Keratinocyte (primary cell): Measurements from ENCODE around the gene DBNDD1. TPM values are rescaled to one million over a fixed set of nuclear protein-coding genes. Genes with fewer than 3 reads are reported as not detected.

Experiments used
- DNase-seq: peaks from one replicate; pipeline ENCODE4 v3.0.0-alpha.2; 2011; ENCODE audit warnings: low read depth, missing footprints, low spot score
- FAIRE-seq: peaks from 2 replicates; lab custom pipeline; 2011; peaks lifted over from hg19 to GRCh38; lab: Jason Lieb, UNC
- H2AFZ ChIP-seq: 2 replicates; pipeline ENCODE4 v1.6.0; 2012; ENCODE audit warnings: low read length, control low read depth, inconsistent platforms; ENCODE audit not compliant: control insufficient read depth
- H3K27ac ChIP-seq: 2 replicates; pipeline ENCODE4 v1.5.1; 2011; ENCODE audit warnings: low read length; ENCODE audit not compliant: control insufficient read depth, insufficient read depth
- H3K27me3 ChIP-seq: 3 replicates; pipeline ENCODE4 v1.6.0; 2011; ENCODE audit warnings: low read length; ENCODE audit not compliant: control insufficient read depth, insufficient read depth; ENCODE audit errors: extremely low read depth
- H3K36me3 ChIP-seq, 2 experiments: 2 replicates in 1 of 2; 3 replicates in 1 of 2; pipeline ENCODE4 v1.5.1; 2011; ENCODE audit warnings: low read length in 2 of 2, mild to moderate bottlenecking in 1 of 2; ENCODE audit not compliant: control insufficient read depth in 2 of 2, insufficient read depth in 2 of 2; ENCODE audit errors: extremely low read depth in 1 of 2
- H3K4me1 ChIP-seq: 3 replicates; pipeline ENCODE4 v1.5.1; 2011; ENCODE audit warnings: low read length; ENCODE audit not compliant: control insufficient read depth, insufficient read depth; ENCODE audit errors: extremely low read depth
- H3K4me2 ChIP-seq: 3 replicates; pipeline ENCODE4 v1.6.0; 2011; ENCODE audit warnings: low read depth, low read length; ENCODE audit not compliant: control insufficient read depth, insufficient read depth; ENCODE audit errors: extremely low read depth
- H3K4me3 ChIP-seq, 3 experiments: fragments of 200-600 bp in 1 of 3; sonication (generic) in 1 of 3; 2 replicates in 2 of 3; 3 replicates in 1 of 3; pipeline ENCODE4 v1.5.1; 2011 to 2016; ENCODE audit warnings: low read length in 3 of 3, mild to moderate bottlenecking in 3 of 3, control low read depth in 2 of 3, inconsistent platforms in 1 of 3, low read depth in 1 of 3, mixed read lengths in 1 of 3, mixed run types in 1 of 3, moderate library complexity in 1 of 3; ENCODE audit not compliant: control insufficient read depth in 2 of 3, insufficient read depth in 2 of 3; ENCODE audit errors: extremely low read depth in 1 of 3
- H3K79me2 ChIP-seq: 2 replicates; pipeline ENCODE4 v1.6.0; 2012; ENCODE audit warnings: low read length; ENCODE audit not compliant: control insufficient read depth, insufficient read depth
- H3K9ac ChIP-seq: 3 replicates; pipeline ENCODE4 v1.6.0; 2011; ENCODE audit warnings: low read length; ENCODE audit not compliant: control insufficient read depth, insufficient read depth; ENCODE audit errors: extremely low read depth
- H3K9me1 ChIP-seq: 3 replicates; pipeline ENCODE4 v1.6.0; 2011; ENCODE audit warnings: low read length; ENCODE audit not compliant: control insufficient read depth, insufficient read depth; ENCODE audit errors: extremely low read depth
- H3K9me3 ChIP-seq: 2 replicates; pipeline ENCODE4 v1.5.1; 2012; ENCODE audit warnings: low read depth, low read length; ENCODE audit not compliant: control insufficient read depth
- H4K20me1 ChIP-seq: 3 replicates; pipeline ENCODE4 v1.6.0; 2011; ENCODE audit warnings: low read length; ENCODE audit not compliant: control insufficient read depth, insufficient read depth; ENCODE audit errors: extremely low read depth
- CTCF ChIP-seq, 3 experiments: IDR thresholded peaks in 1 of 3; conservative IDR thresholded peaks in 1 of 3; optimal IDR thresholded peaks in 1 of 3; 2 replicates in 2 of 3; 3 replicates in 1 of 3; pipeline versions ENCODE3 to v1.5.1; 2011; ENCODE audit warnings: low read length in 3 of 3, mild to moderate bottlenecking in 3 of 3, moderate library complexity in 2 of 3, control low read depth in 1 of 3, inconsistent platforms in 1 of 3; ENCODE audit not compliant: insufficient read depth in 2 of 3; ENCODE audit errors: extremely low read depth in 1 of 3
- EZH2 ChIP-seq: IDR thresholded peaks from one replicate; pipeline ENCODE4 v1.6.1; 2012; ENCODE audit warnings: inconsistent platforms, mild to moderate bottlenecking, low read length, moderate library complexity
- dilution Hi-C: fragments of 300-500 bp; cut with MboI; formaldehyde crosslinking; loops from one replicate; pipeline ENCODE4 v1.7.0; 2020; ENCODE audit warnings: low sequenced_read_pairs; ENCODE audit not compliant: extremely low pct_ligation_motif_present
- polyA plus RNA-seq, 5 experiments: library from polyadenylated mRNA; depleted of rRNA in 3 of 5; stranded (reverse) in 3 of 5; stranded (forward) in 1 of 5; unstranded in 1 of 5; fragments of >200 nt; gene quantifications; 1 replicate in 1 of 5; 2 replicates in 3 of 5; 3 replicates in 1 of 5; pipeline versions ENCODE4 v1.2.1 to v1.2.3, GENCODE V29; 2011 to 2012; ENCODE audit warnings: missing spikeins in 2 of 5, low read depth in 1 of 5, low replicate concordance in 1 of 5

Gene DBNDD1
- polyA plus RNA-seq, 1 donor (not counting 4 experiments of a cell fraction or from before 2014, with no cell fraction given): 1.7 TPM

DNA sequence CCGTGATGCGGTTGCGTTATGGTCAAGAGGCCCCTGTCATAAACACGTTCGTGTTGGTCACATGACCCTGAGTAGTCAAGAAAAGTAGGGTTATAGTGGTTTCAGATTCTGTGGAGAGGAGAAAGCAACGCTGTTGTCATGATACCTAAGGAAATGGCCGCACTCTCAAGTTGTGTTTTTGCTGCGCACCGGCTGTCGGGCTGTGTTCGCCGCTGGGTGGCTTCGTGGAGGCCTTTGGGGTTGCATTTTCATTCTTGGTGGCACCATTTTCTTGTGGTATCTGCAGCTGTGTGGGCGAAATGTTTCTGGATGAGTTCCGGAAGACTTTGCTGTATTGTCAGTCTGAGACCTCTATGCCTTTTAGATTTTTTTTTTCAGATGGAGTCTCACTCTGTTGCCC is 35.7 kb downstream of the DBNDD1 start:
- Histone ChIP-seq H3K9me1 (peaks cover 2% of the 10 kb centered on the region), H3K9me3 (no peaks in the 10 kb centered on the region), H3K4me1 (no peaks in the 10 kb centered on the region), H3K9ac (no peak overlapping the region), H3K4me2 (no peak overlapping the region), H3K27ac (no peak overlapping the region), H4K20me1 (peaks cover 2% of the 10 kb centered on the region), H3K79me2 (no peaks in the 10 kb centered on the region), H2AFZ (no peak overlapping the region), H3K36me3 (peaks cover 37 to 42% of the 10 kb centered on the region in 2 experiments), H3K27me3 (no peaks in the 10 kb centered on the region), H3K4me3 (no peak overlapping the region)
- dilution Hi-C loops: no loop called here
- DNase-seq (no peak), FAIRE-seq (no peak)
- no peak for TF ChIP-seq EZH2

GRCh38 chr16:89982318-89982717 is 36.9 kb downstream of the DBNDD1 start:
- peaks cover 2% of the 10 kb centered on the region for H4K20me1 ChIP-seq
- no peak overlapping the region for H3K4me3 ChIP-seq
- no peaks in the 10 kb centered on the region for H3K4me1 ChIP-seq
- no peaks in the 10 kb centered on the region for H3K27me3 ChIP-seq
- H3K79me2 ChIP-seq: peaks cover 10% of the 10 kb centered on the region
- TF ChIP-seq CTCF (optimal IDR thresholded peaks at IDR 0.05 in 1 of 3, IDR thresholded peaks at IDR 0.05 in 1 of 3, conservative IDR thresholded peaks at IDR 0.05 in 1 of 3; ENCODE audit: extremely low read depth in 1 of 3, insufficient read depth in 2 of 3, low read length in 3 of 3): no peak
- TF ChIP-seq EZH2: no peak
- H2AFZ ChIP-seq: no peak overlapping the region
- no peak overlapping the region for H3K9ac ChIP-seq
- DNase-seq: no peak
- dilution Hi-C loops: no loop called here
- no peak overlapping the region for H3K27ac ChIP-seq
- H3K4me2 ChIP-seq: no peak overlapping the region
- no peaks in the 10 kb centered on the region for H3K9me3 ChIP-seq
- FAIRE-seq: no peak
- peaks cover 2% of the 10 kb centered on the region for H3K9me1 ChIP-seq
- H3K36me3 ChIP-seq: peaks cover 39 to 48% of the 10 kb centered on the region in 2 experiments

- TF ChIP-seq CTCF (optimal IDR thresholded peaks at IDR 0.05 in 1 of 3, IDR thresholded peaks at IDR 0.05 in 1 of 3, conservative IDR thresholded peaks at IDR 0.05 in 1 of 3; ENCODE audit: extremely low read depth in 1 of 3, insufficient read depth in 2 of 3, low read length in 3 of 3) (no peak), EZH2 (no peak)
- DNase-seq (no peak), FAIRE-seq (no peak)
- Histone ChIP-seq H3K4me2 (no peak overlapping the region), H3K9ac (no peak overlapping the region), H3K27ac (no peak overlapping the region), H3K9me3 (no peaks in the 10 kb centered on the region), H3K9me1 (peaks cover 2% of the 10 kb centered on the region), H3K4me3 (no peak overlapping the region), H3K27me3 (no peaks in the 10 kb centered on the region), H3K4me1 (no peaks in the 10 kb centered on the region), H3K36me3 (peaks cover 35 to 43% of the 10 kb centered on the region in 2 experiments), H3K79me2 (peaks cover 14% of the 10 kb centered on the region), H4K20me1 (peaks cover 2% of the 10 kb centered on the region), H2AFZ (no peak overlapping the region)
- dilution Hi-C loops: no loop called here
Measured at GRCh38 chr16:89981414-89981813, 37.8 kb downstream of the DBNDD1 start.
